Measurements from ENCODE around the gene RGS10. TPM values are rescaled to one million over a fixed set of nuclear protein-coding genes. Genes with fewer than 3 reads are reported as not detected.
"Not testable (repeated sequence)": the region's sequence is repeated elsewhere in the genome, so short reads cannot be mapped to it uniquely, and the experiment has no call there.

RGS10 gene
- polyA plus RNA-seq, 4 donors: 32.7 to 39.4 (median 36.2) TPM

- no peak for DNase-seq (ENCODE audit: low read depth in 4 of 4, low spot score in 3 of 4)
Observed at GRCh38 chr10:119473771-119474170, 68.7 kb downstream of the RGS10 start.

GRCh38 chr10:119470920-119471702 lies 71.4 kb downstream of the RGS10 start:
- no peak for DNase-seq (ENCODE audit: low read depth in 4 of 4, low spot score in 3 of 4)

DNA sequence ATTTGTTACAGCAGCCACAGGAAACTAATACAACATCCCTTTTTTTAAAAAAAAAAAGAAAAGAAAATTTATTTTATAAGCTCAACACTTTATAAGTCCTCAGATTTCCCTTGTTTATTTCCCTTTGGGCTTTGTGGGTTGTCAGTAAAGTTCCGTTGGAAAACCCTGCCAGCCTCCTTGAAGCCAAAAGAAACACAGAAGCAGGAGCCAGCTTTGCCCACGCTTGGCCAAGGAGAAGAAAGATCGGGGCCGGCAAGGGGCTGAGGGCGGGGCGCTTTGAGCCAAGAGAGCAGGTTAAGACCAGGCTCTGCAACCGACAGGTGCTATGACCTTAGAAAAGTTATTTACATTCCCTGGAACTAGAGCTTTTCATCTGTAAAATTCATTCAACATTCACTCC lies 72.7 kb downstream of the RGS10 start:
- no peak for DNase-seq (ENCODE audit: low read depth in 4 of 4, low spot score in 3 of 4)

DNA sequence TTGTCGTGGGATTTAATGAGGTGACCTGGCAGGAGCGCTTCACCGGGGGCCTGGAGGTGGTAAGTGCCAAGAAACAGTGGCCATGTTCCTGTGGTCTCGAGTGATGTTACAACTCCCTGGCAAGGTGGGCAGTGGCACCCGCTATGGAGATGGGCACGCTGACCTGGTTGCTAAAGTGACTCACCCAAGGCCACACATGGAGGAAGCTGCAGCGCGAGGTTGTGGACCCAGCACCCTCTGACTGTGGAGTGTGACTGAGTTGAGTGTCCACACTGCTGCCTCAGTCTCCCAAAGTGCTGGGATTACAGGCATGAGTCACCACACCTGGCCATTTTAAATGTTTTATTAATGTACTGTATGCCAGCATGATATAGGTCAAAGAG lies 73.2 kb downstream of the RGS10 start:
- DNase-seq (ENCODE audit: low read depth in 4 of 4, low spot score in 3 of 4): no peak

DNA sequence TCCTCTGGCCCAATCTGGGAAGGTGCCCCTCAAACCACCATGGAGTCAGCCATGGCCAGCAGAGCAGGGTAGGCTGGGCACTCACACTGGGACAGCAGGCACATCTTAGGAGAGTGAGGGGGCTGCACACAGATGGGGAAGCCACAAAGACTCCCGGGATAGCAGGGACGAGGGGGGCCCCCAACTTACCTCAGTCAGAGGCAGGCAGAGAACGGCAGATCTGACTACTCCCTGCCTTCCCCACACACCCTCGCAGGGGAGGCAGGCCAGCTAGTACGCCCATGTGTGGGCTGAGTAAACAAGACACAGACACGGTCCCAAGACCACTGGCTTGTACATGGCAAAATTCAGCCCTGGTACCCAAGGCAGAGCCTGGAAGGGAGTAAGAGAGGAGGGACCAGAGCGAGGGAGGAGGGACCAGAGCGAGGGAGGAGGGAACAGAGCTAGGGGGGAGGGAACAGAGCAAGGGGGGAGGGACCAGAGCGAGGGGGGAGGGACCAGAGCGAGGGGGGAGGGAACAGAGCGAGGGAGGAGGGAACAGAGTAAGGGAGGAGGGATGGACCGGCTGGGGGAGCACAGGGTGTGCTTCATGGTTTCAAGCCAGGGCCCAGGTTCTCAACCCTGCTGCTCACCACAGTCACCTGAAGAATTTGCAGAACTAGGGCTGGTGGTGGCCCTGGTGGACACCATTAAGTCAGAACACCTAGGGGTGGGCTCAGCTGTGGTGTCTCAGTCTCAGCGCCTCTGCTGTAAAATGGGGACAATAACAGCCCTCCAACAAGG lies 73.8 kb downstream of the RGS10 start:
- DNase-seq (ENCODE audit: low read depth in 4 of 4, low spot score in 3 of 4): no peak

- no peak for DNase-seq (ENCODE audit: low read depth in 4 of 4, low spot score in 3 of 4)
Observed at GRCh38 chr10:119466655-119467054, 75.9 kb downstream of the RGS10 start.

GRCh38 chr10:119466076-119466475 lies 76.4 kb downstream of the RGS10 start:
- no peak for DNase-seq (ENCODE audit: low read depth in 4 of 4, low spot score in 3 of 4)

- DNase-seq (ENCODE audit: low read depth in 4 of 4, low spot score in 3 of 4): no peak
Observed at GRCh38 chr10:119465085-119465484, 77.4 kb downstream of the RGS10 start.

GRCh38 chr10:119463195-119463594 lies 79.3 kb downstream of the RGS10 start:
- not testable (repeated sequence) for DNase-seq (ENCODE audit: low read depth in 4 of 4, low spot score in 3 of 4)

- no peak for DNase-seq (ENCODE audit: low read depth in 4 of 4, low spot score in 3 of 4)
Observed at GRCh38 chr10:119462773-119463172, 79.7 kb downstream of the RGS10 start.

DNA sequence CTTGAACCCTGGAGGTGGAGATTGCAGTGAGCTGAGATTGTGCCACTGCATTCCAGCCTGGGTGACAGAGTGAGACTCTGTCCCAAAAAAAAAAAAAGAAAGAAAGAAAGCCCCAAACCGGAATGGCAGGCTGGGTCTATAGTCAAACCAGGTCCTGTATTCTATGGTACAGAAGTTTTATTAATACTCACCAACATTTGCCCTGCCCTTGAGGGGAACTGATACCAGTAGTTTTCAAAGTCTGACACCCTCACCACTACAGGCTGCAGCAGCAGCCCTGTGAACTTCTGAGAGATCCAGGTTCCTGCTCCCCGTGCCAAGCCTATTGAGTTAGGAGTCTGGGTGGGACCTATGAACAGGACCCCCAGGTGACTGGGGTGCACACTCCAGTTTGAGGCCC lies 80.6 kb downstream of the RGS10 start:
- no peak for DNase-seq (ENCODE audit: low read depth in 4 of 4, low spot score in 3 of 4)

DNA sequence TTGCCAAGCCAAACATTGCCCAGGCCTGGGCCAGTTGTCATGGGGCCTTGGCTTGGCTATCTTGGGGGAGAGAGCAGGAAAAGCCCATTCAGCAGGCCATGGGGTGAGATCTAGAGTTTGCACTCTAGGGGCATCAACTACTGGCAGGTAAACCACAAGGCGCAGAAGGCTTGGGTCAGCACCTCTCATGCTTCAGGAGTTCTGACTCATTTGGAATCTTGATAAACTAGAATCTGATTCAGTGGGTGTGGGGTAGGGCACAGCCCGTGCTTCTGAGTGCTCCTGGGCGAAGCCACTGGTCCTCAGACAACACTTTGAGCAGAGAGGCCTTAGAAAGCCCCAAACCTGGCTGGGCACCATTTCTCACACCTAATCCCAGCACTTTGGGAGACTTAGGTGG lies 81.1 kb downstream of the RGS10 start:
- DNase-seq (ENCODE audit: low read depth in 4 of 4, low spot score in 3 of 4): no peak

- no peak for DNase-seq (ENCODE audit: low read depth in 4 of 4, low spot score in 3 of 4)
Observed at GRCh38 chr10:119460369-119461195, 81.9 kb downstream of the RGS10 start.

GRCh38 chr10:119459681-119460340 lies 82.7 kb downstream of the RGS10 start:
- no peak for DNase-seq (ENCODE audit: low read depth in 4 of 4, low spot score in 3 of 4)

GRCh38 chr10:119457966-119458766 lies 84.4 kb downstream of the RGS10 start:
- no peak for DNase-seq (ENCODE audit: low read depth in 4 of 4, low spot score in 3 of 4)

GRCh38 chr10:119456435-119456810 lies 86.1 kb downstream of the RGS10 start:
- DNase-seq (ENCODE audit: low read depth in 4 of 4, low spot score in 3 of 4): no peak

- no peak for DNase-seq (ENCODE audit: low read depth in 4 of 4, low spot score in 3 of 4)
Observed at GRCh38 chr10:119455609-119456434, 86.7 kb downstream of the RGS10 start.

- no peak for DNase-seq (ENCODE audit: low read depth in 4 of 4, low spot score in 3 of 4)
Observed at GRCh38 chr10:119454990-119455389, 87.5 kb downstream of the RGS10 start.

- no peak for DNase-seq (ENCODE audit: low read depth in 4 of 4, low spot score in 3 of 4)
Observed at GRCh38 chr10:119454316-119454715, 88.2 kb downstream of the RGS10 start.

Data from left renal pelvis (tissue), 4 donors.